HG03196 (cell line): ENCODE results near the gene RPL3.

Source experiments
- ATAC-seq: cut with Tn5 transposase; IDR thresholded peaks from one replicate; pipeline ENCODE4 v1.9.1; 2021; ENCODE audit not compliant: unreplicated experiment

RPL3 gene

DNA sequence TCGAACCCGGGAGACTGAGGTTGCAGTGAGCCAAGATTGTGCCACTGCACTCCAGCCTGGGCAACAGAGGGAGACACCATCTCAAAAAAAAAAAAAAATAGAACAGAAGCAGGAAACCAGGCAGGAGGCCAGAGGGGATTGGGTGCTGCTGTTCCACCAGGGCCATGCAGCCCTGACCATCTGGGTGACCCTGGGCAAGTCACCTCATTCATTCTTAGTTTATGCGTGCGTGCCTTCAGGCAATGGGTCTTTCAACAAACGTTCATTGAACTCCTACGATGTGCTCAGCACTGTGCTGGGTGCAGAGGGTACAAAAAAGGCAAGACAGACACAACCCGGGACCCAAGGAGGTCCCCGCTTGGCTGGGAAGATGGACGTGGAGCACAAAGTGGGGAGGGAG, 18.3 kb downstream of the RPL3 start:
- no peak for ATAC-seq

DNA sequence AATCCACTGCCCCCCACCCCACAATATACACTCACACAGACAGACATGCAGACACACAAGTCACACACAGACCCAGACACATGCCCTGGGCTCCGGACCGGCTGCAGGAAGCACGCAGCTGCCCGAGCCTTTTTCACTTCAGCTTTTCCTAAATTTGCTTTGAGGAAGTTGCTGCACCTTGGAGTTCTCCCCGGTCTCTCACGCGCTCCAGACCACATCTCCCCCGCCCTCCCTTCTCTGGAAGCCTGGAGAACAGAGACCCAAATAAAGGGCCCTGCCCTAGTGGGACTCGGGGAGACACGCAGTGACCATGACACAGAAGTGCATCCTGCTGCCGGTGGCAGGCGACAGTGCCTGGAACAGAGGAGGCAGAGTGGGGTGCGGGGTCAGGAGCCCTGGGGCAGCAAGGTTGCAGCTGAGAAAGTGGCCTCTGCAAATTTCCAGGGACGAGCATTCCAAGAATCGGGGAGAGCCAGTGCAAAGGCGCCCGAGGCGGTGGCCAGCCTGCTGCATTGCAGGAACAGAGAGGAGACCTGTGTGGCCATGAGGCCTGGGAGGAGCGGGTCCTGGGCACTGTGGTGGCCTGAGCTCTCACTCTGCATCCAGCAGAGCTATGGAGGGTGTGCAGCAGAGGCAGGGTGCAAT, 19.1 kb downstream of the RPL3 start:
- ATAC-seq, result no peak

DNA sequence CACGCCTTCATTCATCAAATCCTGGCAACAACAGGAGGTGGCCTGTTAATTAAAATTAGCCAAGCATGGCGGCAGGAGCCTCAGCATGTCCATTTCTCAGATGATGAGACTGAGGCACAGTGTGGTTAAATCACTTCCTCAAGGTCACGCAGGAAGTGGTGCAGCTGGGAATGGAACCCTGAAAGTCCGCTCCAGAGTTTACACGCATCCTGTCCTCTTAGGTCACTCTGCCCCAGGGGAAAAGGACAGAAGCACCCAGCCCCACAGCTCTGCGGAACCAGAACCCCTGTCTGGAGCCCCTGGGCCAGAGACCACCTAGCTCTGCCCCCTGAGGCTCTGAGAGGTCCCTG, 19.6 kb downstream of the RPL3 start:
- no peak for ATAC-seq

DNA sequence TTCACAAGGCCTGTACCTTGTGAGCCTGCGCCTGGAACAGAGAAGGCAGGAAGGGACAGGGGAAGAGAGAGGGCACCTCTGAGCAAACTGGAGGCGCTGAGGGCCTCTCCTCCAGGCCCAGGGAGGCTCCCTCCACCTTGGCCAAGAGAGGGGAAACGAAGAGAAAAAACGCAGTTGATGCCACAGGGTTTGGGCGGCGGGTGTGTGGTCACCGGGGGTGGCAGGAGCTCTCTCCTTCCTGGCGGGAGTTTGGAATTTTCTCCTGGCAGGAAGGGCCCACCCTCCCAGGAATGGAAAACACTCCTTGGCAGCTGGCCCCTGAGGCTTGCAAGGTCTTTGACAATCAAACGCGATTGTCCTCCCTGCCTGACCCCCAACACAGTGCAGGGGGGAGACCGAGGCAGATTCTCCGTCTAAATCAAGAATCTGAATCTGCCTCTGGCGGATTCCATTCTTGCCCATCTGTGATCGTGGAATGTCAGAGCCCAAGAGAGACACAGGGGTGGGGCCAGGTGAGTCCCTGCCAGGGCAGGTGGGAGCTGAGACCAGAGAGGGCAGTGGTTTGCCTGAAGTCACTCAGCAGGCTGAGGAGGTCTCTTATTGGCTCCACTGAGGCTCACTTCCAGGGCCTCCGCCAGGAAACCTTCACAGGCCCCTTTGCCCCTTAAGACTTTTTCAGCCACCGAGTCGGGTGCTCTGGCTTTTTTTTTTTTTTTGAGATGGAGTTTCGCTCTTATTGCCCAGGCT, 21.0 kb downstream of the RPL3 start:
- no peak for ATAC-seq

DNA sequence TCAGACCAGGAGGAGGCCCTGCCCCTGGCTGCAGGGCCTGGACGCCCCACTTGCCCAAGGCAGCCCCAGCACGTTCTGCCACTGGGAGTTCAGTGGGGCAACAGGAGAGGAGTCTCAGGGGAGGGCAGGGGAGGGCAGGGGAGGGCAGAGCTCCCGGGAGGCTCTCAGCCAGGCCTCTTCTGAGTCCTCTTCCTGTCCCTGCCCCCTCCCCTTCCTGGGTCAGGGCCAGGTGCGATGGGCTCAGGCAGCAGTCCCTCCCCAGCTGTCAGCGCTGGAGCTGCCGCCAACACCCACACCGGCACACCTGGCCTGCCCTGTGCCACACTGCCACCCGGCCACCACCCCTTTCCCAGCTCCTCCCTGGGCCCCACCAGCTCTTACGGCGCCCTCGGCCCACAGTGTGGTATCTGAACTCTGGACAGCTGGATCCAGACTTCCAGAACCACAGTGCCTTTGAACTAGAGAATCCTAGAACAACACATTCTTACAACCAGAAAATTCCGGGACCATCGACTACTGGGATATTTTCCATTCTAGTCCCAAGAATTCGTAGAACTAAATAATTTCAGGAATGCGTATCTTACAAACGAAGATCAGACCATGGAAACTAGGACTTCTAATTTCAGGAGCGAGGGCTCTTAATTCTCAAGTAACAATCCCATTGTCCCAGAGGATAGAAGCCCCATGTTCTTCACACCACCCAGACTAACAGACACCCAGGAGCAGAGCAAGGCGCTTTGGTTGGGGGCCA, 21.8 kb downstream of the RPL3 start:
- no peak for ATAC-seq

DNA sequence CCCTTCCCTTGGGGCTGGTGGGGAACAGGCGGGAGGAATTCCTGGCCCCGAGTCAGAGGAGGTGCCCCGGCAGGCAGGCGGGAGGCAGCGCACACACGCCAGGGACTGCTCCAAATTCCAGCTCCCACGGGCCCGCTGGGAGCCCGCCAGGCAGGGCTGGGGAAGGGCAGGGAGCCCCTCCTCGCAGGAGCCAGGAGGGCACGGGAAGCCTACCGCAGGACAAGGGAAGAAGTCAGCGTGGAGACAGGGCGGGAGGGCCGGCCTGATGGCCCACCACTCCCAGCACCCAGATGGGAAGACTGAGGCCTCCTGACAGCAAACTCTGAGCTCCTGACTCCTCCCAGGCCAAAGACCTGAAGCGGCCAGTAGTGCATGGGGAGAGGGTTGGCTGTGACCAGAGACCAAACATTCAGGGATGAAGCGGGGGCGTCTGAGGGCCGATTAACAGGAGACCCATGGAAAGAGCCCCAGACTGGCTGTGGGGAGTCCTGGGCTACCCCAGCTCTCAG, 22.4 kb downstream of the RPL3 start:
- ATAC-seq, result no peak

DNA sequence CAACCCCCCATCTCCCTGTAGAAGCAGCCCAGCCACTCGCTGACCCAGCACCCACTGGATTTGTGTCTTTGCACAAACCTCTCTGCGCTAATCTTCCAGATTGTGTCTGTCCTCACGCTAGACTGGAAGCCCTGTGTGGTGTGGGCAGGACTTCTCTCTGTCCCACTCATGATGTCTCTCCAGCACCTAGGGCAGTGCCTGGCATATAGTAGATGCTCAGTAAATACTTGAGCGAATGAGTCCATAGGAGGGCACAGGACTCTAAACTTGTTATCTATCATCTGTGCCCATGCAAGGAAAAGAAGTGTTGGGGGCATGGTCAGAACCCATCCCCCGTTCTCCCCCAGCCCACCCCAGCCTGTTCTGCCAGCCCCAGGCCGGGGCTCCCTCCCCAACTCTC, 22.9 kb downstream of the RPL3 start:
- ATAC-seq, result no peak

DNA sequence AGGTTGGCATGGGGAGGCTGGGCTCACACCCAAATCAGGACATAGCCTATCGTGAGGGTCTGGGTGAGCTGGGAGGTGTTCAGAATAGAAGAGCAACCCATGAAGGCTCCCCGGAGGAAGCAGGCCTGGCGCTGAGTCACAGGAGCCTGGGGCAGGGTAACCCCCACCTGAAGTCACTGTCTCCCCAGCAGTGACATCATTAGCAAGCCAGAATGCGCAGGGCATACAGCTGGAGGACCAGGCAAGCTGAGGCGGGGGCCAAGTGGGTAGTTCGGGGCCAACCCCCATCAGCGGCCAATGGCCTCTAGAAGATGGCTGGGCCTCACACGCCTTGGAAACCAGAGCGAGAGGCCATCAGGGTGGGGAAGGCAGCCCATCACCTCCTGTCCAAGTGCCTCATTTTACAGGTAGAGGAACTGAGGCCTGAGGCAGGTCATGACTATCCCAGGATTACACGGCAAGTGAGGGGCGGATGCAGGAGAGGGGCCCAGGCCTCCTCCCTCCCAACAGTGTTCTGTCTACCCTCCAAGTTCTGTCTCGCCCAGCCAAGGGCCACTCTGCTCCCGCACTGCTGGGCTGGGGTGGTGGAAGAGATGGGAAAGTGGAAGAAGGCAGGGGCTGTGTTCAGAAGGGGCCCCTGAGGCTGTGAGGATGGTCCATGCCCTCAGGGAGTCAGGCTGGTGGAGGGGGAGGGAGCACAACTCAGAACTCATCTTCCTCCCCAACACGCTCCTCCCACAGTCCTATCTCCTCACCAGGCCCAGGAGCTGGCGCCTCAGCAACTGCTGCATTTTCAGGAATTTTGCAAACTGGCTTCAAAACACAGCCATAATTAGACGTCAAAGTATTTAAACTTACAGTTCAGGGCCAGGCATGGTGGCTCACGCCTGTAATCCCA, 24.6 kb downstream of the RPL3 start:
- no peak for ATAC-seq

DNA sequence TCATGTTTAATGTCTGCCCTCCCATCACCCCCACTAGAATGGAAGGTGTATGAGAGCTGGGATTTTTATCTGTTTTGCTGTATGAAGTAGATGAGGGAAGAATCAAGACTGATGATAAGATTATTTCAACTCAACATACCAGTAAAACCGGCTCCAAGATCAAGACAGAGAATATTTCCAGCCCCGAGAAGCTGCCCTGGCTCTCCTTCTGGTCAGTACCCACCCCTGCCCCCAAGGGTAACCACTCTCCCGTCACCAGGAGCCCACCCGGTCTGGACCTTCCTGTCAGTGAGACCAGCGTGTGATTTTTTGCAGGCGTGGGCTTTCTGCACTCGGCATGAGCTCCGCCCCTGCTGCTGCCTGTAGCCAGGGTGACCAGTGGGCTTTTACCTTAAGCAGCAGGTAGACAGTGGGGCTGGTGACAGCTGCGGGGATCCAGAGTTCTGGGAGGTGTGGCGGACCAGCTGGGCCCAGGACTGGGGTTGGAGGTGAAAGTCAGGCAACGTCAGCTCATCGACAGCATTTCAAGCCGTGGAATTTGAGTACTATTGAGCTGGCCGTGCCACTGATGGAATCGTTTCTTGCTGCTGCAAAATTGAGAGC, 25.6 kb downstream of the RPL3 start:
- ATAC-seq, result no peak

DNA sequence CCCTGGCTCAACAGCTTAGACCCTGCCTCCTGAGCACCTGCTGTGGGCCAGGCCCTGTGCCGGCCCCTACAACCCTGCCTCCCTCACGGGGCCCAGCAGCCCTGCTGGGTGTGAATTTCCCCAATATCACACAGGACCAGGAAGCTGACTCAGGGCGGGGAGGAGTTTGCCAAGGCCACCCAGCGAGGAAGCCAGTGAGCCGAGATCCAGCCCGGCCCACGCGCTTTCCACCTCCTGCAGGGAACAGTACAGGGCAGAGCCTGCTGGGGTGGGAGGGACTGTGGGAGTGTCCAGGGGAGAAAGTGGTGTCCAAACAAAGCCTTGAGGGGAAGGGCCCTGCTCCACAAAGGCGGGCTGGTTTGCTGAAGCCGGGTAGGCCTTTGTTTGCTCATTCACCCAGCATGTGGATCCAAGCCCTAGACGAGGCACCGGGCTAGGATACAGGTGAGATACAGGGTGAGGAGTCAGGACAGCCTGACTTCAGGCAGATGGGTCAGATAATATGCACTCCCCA, 26.8 kb downstream of the RPL3 start:
- no peak for ATAC-seq

DNA sequence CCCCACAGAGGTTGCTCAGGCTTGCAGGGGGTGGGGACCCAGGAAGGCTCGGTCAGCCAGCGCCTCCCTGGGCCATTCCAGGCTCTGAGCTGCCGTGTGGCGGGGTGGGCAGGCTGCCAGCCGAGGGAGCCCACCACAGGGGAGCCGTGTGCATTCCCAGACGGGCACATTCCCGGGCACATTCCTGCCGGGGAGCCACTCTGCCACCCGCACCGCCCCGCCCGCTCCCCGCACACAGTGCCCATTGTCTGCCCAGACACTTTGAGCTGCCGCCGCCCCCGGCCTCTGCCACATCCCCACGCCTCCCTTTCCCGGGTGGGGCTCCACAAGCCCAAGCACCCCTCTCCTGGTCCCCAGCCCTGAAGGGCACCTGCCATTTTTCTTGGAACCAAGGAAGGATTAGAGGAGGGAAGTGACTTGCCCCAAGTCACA, 27.4 kb downstream of the RPL3 start:
- ATAC-seq, result no peak

DNA sequence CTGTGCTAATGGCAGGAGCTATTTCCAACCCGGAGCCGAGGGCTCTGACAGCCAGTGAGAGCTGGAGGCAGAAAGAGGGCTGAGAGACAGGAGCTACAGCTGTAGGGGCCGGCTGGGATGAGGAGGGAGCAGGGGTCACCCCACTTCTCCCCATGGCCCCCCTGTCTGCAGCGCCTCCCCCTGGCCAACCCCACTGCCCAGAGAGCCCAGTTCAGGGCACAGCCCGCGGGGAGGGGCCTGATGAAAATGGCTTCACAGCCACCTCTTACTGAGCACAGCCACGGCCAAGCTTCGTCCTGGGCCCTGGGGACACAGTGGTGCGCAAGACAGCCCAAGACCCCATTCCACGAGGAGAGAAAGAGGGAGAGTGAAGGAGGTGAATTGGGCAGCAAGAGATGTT, 27.9 kb downstream of the RPL3 start:
- ATAC-seq, result no peak

DNA sequence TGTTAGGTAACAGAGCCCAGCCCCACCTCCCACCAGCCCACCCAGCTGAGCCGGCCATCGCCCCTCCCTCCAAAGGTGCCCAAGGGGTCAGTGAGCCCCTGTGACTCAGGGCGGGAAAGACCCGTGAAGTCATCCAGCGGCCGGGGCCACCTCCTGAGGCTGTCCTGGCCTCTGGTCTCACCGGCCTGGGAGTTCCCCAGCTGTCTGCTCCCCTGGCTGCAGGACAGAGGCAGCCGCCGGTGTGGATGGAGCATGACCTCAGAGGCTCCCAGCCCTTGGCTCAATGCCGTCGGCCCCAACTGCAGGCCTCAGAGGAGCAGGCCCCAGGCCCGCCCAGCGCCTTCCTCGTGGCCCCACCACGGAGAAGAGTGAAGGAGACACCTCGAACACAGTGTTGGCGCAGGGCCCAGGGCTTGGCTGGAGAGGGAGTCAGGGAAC, 28.7 kb downstream of the RPL3 start:
- ATAC-seq, result no peak

DNA sequence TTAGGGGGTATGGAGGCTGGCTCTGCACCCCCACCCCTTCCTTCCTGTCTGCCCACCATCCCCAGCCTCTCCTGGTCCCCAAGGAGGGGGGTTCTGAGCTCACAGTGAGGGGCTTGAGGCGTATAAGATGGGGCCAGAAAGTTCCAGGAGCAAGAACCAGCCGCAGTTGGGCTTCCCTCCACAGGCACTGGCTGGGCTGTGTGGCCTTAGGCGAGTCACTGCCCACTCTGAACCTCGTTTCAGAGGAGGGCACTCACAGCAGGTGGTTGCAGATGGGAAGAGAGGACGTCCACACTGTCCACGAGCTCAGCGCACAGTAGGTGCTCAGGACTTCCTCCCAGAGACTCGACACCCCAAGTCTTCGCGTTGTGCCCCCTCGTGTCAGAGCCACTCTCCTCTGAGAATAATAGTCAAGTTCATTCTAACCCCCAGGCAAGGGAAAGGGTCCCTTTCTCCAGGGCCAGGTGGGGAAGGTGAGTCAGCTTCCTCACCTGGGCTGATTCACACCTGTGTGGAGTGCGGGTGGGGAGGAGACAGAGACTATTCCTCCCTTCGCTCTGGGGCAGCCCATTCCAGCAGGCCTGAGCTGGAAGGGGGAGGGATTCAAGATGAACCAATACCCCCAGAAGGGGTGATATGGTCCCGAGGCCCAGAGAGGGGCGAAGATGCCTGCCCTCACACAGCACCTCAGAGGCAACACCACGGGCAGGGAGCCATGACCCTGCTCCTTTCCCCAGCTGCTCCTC, 29.3 kb downstream of the RPL3 start:
- ATAC-seq, result no peak

DNA sequence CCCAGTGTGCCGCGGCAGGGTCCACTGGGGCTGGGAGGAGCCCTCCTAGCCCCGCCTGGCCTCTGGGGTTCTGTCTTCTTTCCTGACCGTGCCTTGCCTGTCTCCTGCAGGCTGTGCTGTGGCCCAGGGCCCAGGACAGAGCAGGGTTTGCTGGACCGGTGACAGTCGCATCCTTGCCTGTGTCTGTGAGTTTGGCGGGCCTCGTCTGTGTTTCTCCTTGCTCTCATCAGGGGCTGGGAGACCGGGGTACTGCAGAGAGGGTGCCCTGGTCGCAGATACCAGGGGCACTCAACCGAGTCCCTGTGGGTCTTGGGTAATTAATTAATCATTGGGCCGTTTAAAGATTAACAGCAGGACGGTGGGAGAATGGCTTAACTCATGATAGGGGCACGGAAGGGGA, 29.9 kb downstream of the RPL3 start:
- no peak for ATAC-seq

DNA sequence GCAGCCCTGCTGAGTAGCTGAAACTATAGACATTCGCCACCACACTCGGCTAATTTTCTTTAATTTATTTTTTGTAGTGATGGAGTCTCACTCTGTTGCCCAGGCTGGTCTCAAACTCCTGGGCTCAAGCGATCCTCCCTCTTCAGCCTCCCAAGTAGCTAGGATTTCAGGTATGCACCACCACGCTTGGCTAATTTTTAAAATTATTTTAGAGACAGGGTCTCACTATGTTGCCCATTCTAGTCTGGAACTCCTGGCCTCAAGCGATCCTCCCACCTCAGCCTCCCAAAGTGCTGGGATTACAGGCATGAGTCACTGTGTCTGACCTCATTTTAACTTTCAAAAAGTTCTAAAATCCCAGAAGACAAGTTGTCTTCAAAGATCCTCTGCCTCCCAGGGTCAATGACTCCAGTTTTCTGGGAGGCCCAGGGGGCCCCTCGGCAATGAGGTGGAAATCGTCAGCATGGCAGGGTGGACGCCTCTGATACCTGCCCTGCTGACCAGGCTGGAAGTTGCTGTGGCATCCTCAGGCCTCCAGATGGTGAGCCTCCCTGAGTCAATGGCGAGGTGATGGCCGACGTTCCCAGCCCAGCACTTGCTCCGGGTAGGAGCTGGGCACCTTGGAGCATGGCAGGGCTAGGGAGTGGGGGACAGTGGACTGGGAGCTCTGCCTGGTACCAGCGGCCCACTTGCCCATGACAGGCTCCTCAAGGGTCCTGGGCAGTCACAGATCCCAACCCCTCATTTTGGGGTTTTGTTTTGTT, 31.1 kb downstream of the RPL3 start:
- no peak for ATAC-seq

DNA sequence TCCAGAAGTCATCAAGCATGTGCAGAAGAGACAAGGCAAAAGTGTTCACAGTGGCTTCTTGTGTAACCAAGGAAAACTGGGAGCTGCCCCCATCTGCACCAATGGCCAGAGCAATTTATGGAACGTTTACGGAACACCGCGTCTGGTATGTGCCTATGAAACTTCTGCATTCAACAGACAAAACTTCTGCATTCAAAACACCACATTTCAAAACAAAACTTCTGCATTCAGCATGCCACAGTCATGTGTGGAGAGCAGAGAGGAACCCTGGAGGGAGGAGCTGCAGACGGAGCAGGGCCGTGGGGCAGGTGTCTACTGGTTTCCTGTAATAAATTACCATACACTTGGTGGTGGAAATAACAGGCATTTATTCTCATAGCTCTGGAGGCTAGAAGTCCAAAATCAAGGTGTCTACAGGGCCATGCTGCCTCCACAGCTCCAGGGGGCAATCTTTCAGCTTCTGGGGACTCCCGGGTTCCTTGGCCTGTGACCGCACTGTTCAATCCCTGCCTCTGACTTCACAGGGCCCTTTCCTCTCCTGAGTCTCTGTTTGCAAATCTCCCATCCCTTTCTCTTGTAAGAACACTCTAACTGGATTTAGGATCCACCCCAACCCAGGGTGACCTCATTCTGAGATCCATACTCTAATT, 32.2 kb downstream of the RPL3 start:
- no peak for ATAC-seq

DNA sequence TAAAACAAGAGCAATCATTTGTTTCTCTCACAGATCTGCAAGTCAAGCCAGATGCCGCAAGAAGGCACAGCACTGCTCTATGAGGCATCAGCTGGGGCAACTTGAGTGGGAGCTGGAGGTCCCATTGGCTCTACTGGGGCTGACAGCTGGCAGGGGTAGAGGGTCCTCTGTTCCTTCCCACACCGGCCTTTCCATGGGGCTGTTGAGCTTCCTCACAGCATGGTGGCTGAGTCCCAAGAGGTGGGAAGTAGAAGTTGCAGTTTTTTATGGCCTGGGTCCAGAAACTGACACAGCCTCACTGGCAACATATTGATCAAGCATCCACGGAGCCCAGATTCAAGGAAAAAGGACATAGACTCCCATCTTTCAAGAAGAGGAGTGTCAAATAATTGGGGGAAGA, 34.4 kb downstream of the RPL3 start:
- ATAC-seq, result no peak
